HepG2 (cell line): ENCODE measurements around the gene FRMD4A. TPM values are rescaled to one million over a fixed set of nuclear protein-coding genes. Genes with fewer than 3 reads are reported as not detected.
"Not testable (repeated sequence)": the region's sequence is repeated elsewhere in the genome, so short reads cannot be mapped to it uniquely, and the experiment has no call there.

Experiments used
- ATAC-seq: fragments of 200-7000 bp; cut with Tn5 transposase; 3 replicates; pipeline ENCODE4 v1.9.1; 2020; ENCODE audit warnings: mild to moderate bottlenecking, moderate library complexity
- BruUV-seq: library from RNA; stranded (reverse); fragments of 400-500 nt; replicated peaks from 2 replicates; lab custom pipeline; 2021; lab: Mats Ljungman, UMichigan
- CTCF ChIA-PET: fragments of 300-600 bp; formaldehyde crosslinking; extraction: SDS; loops from one replicate; lab custom pipeline; 2021; ENCODE audit warnings: low total read pairs, inconsistent platforms, low intra/inter-chr PET ratio; lab: Yijun Ruan, JAX
- POLR2A ChIA-PET: fragments of 350-600 bp; sonication (Branson Sonifier 250); formaldehyde crosslinking; loops from one replicate; lab custom pipeline; 2020; ENCODE audit warnings: antibody characterized with exemption, inconsistent platforms; lab: Yijun Ruan, JAX
- DNase-seq: peaks from one replicate; pipeline ENCODE4 v3.0.0-alpha.2; 2015; ENCODE audit warnings: low spot score
- FAIRE-seq: peaks from 3 replicates; lab custom pipeline; 2011; peaks lifted over from hg19 to GRCh38; lab: Jason Lieb, UNC
- H2AFZ ChIP-seq: one replicate; pipeline ENCODE4 v1.6.1; 2011; ENCODE audit warnings: low read length, inconsistent platforms
- H3K27ac ChIP-seq: fragments of 300-600 bp; 3 replicates; pipeline ENCODE4 v1.8.0; 2011; ENCODE audit warnings: mixed run types, mild to moderate bottlenecking, mixed read lengths, low read length, inconsistent platforms; ENCODE audit not compliant: insufficient read depth; ENCODE audit errors: extremely low read length
- H3K27me3 ChIP-seq, 2 experiments: fragments of 200-600 bp in 1 of 2; 2 replicates in 1 of 2; 3 replicates in 1 of 2; pipeline versions ENCODE4 v1.6.0 to v1.8.0; 2011; ENCODE audit warnings: low read length in 2 of 2, mild to moderate bottlenecking in 2 of 2, moderate library complexity in 2 of 2, inconsistent platforms in 1 of 2; ENCODE audit not compliant: insufficient read depth in 2 of 2, control insufficient read depth in 1 of 2
- H3K36me3 ChIP-seq, 2 experiments: fragments of 200-600 bp in 1 of 2; replicated peaks in 1 of 2; 2 replicates in 1 of 2; 3 replicates in 1 of 2; pipeline versions ENCODE4 v1.5.1 to v1.8.0; 2011; ENCODE audit warnings: low read length in 2 of 2, inconsistent platforms in 1 of 2; ENCODE audit not compliant: insufficient read depth in 2 of 2, control insufficient read depth in 1 of 2
- H3K4me1 ChIP-seq: 2 replicates; pipeline ENCODE4 v1.5.1; 2012; ENCODE audit warnings: low read length, inconsistent platforms; ENCODE audit not compliant: insufficient read depth
- H3K4me2 ChIP-seq: 2 replicates; pipeline ENCODE4 v1.6.0; 2011; ENCODE audit warnings: low read depth, low read length, inconsistent platforms
- H3K4me3 ChIP-seq, 3 experiments: fragments of 200-600 bp in 1 of 3; sonication (generic), shearing (Covaris generic) in 1 of 3; replicated peaks in 1 of 3; 2 replicates each; pipeline ENCODE4 v1.5.1; 2011 to 2016; ENCODE audit warnings: low read length in 3 of 3, inconsistent platforms in 2 of 3, low read depth in 2 of 3, mild to moderate bottlenecking in 2 of 3, control low read depth in 1 of 3, mixed read lengths in 1 of 3; ENCODE audit not compliant: insufficient read depth in 1 of 3
- H3K79me2 ChIP-seq: one replicate; pipeline ENCODE4 v1.6.1; 2011; ENCODE audit warnings: low read length, inconsistent platforms; ENCODE audit not compliant: insufficient read depth
- H3K9ac ChIP-seq: 2 replicates; pipeline ENCODE4 v1.6.0; 2011; ENCODE audit warnings: mild to moderate bottlenecking, low read depth, low read length, inconsistent platforms; ENCODE audit not compliant: insufficient read depth
- H3K9me3 ChIP-seq: 2 replicates; pipeline ENCODE4 v1.5.1; 2012; ENCODE audit warnings: mild to moderate bottlenecking, low read length
- H4K20me1 ChIP-seq: 2 replicates; pipeline ENCODE4 v1.6.0; 2011; ENCODE audit warnings: inconsistent platforms, mild to moderate bottlenecking, low read length, moderate library complexity; ENCODE audit not compliant: insufficient read depth
- ARID2 ChIP-seq: sonication (generic); formaldehyde crosslinking; IDR thresholded peaks from 2 replicates; pipeline ENCODE4 v1.8.1; 2022; ENCODE audit warnings: mild to moderate bottlenecking, missing genetic modification reagents, borderline replicate concordance
- BCL6 ChIP-seq: IDR thresholded peaks from 2 replicates; pipeline ENCODE4 v1.6.1; 2016; ENCODE audit warnings: missing genetic modification reagents, missing compliant biosample characterization
- CSRNP2 ChIP-seq: sonication (generic); formaldehyde crosslinking; conservative IDR thresholded peaks from 2 replicates; pipeline ENCODE4 v1.8.0; 2022; ENCODE audit warnings: low read depth, missing genetic modification reagents
- FOXJ3 ChIP-seq: sonication (generic); formaldehyde crosslinking; IDR thresholded peaks from 2 replicates; pipeline ENCODE4 v1.4.0; 2020; ENCODE audit warnings: missing genetic modification reagents, mild to moderate bottlenecking, borderline replicate concordance
- GPN1 ChIP-seq: sonication (generic); formaldehyde crosslinking; IDR thresholded peaks from 2 replicates; pipeline ENCODE4 v1.5.1; 2020; ENCODE audit warnings: missing genetic modification reagents, borderline replicate concordance
- HNRNPLL ChIP-seq: fragments of 200-400 bp; formaldehyde crosslinking; IDR thresholded peaks from 2 replicates; pipeline ENCODE4 v1.6.1; 2017; ENCODE audit warnings: mild to moderate bottlenecking, low read depth, low read length; ENCODE audit not compliant: poor library complexity, severe bottlenecking
- MZF1 ChIP-seq: sonication (generic); formaldehyde crosslinking; IDR thresholded peaks from 2 replicates; pipeline ENCODE4 v1.8.1; 2023; ENCODE audit warnings: mild to moderate bottlenecking, missing genetic modification reagents, borderline replicate concordance
- THAP11 ChIP-seq: IDR thresholded peaks from 2 replicates; pipeline ENCODE4 v1.6.1; 2016; ENCODE audit warnings: missing biosample characterization, missing genetic modification reagents
- THAP8 ChIP-seq: sonication (generic); formaldehyde crosslinking; IDR thresholded peaks from 2 replicates; pipeline ENCODE4 v1.5.1; 2020; ENCODE audit warnings: missing genetic modification reagents, mild to moderate bottlenecking, borderline replicate concordance
- ZBTB34 ChIP-seq: sonication (generic); formaldehyde crosslinking; IDR thresholded peaks from 2 replicates; pipeline ENCODE4 v1.8.0; 2022; ENCODE audit warnings: mild to moderate bottlenecking, missing genetic modification reagents
- ZFP82 ChIP-seq: sonication (generic); formaldehyde crosslinking; IDR thresholded peaks from 2 replicates; pipeline ENCODE4 v1.5.1; 2020; ENCODE audit warnings: mild to moderate bottlenecking, missing genetic modification reagents, borderline replicate concordance
- ZNF225 ChIP-seq: sonication (generic); formaldehyde crosslinking; IDR thresholded peaks from 2 replicates; pipeline ENCODE4 v1.4.0; 2020; ENCODE audit warnings: mild to moderate bottlenecking, missing genetic modification reagents
- ZNF333 ChIP-seq: sonication (generic); formaldehyde crosslinking; IDR thresholded peaks from 2 replicates; pipeline ENCODE4 v1.4.0; 2020; ENCODE audit warnings: mild to moderate bottlenecking, missing genetic modification reagents, borderline replicate concordance
- ZNF883 ChIP-seq: sonication (generic); formaldehyde crosslinking; IDR thresholded peaks from 2 replicates; pipeline ENCODE4 v1.5.1; 2020; ENCODE audit warnings: mild to moderate bottlenecking, missing genetic modification reagents; ENCODE audit errors: not compliant biosample characterization
- WGBS: methylation state at CpG from one replicate; pipeline ENCODE4 v1.1.6; 2017; ENCODE audit warnings: low lambda C conversion rate; 5-methylcytosine and 5-hydroxymethylcytosine counted together
- in situ Hi-C: cut with HindIII; loops from 2 replicates; pipeline ENCODE4 v1.10.0; 2017; ENCODE audit warnings: low pct_unique_long_range_greater_than_20kb; ENCODE audit not compliant: extremely low pct_ligation_motif_present
- intact Hi-C: fragments of 100-400 bp; cut with micrococcal nuclease; formaldehyde crosslinking; loops from one replicate; pipeline ENCODE4 v1.10.0; 2022; ENCODE audit not compliant: unreplicated experiment
- polyA plus RNA-seq, 8 experiments: library from polyadenylated mRNA; depleted of rRNA in 3 of 8; stranded (reverse) in 7 of 8; unstranded in 1 of 8; fragments of >200 nt; fragmentation: Illumina TruSeq in 4 of 8; extraction: Trizol in 4 of 8; gene quantifications; 2 replicates each; pipeline versions ENCODE4 v1.2.1 to v1.2.3, GENCODE V29; 2011 to 2016; ENCODE audit warnings: low read depth in 4 of 8, missing spikeins in 1 of 8, mixed read lengths in 1 of 8; ENCODE audit not compliant: insufficient read depth in 1 of 8
- total RNA-seq, 5 experiments: library from RNA; depleted of rRNA; stranded (reverse); fragments of >200 nt; fragmentation: Illumina TruSeq; extraction: Trizol; gene quantifications; 2 replicates each; pipeline ENCODE4 v1.2.3, GENCODE V29; 2016; ENCODE audit warnings: low read depth in 1 of 5

Gene FRMD4A
- total and polyA plus RNA-seq, 2 of the 13 experiments (the other 11 are each of a cell fraction or from before 2014, with no cell fraction given), result 0.09 to 0.26 TPM

GRCh38 chr10:14042051-14042450, 288.7 kb downstream of the FRMD4A start:
- H3K79me2 ChIP-seq, H4K20me1 ChIP-seq, CTCF ChIA-PET, BruUV-seq, FAIRE-seq, H2AFZ ChIP-seq, intact Hi-C loops, ATAC-seq, H3K36me3 ChIP-seq, H3K4me2 ChIP-seq, H3K27me3 ChIP-seq, H3K4me1 ChIP-seq, H3K4me3 ChIP-seq, H3K9me3 ChIP-seq, in situ Hi-C loops, H3K27ac ChIP-seq, DNase-seq, H3K9ac ChIP-seq, POLR2A ChIA-PET: not testable (repeated sequence)
- 49% methylated on average over 7 of the region's 7 CpGs for WGBS

- H3K9ac ChIP-seq, result no peak overlapping the region
- ATAC-seq (no peak), DNase-seq (no peak), FAIRE-seq (no peak)
- no peaks in the 10 kb centered on the region for H3K79me2 ChIP-seq
- H4K20me1 ChIP-seq, result no peaks in the 10 kb centered on the region
- no peaks in the 10 kb centered on the region for H3K9me3 ChIP-seq
- H3K27ac ChIP-seq, result no peak overlapping the region
- no peaks in the 10 kb centered on the region for H3K27me3 ChIP-seq
- H3K4me1 ChIP-seq, result no peaks in the 10 kb centered on the region
- CTCF ChIA-PET, result no interaction called here
- intact Hi-C loops, result no loop called here
- H3K4me2 ChIP-seq, result no peak overlapping the region
- POLR2A ChIA-PET, result no interaction called here
- no peak overlapping the region for H3K4me3 ChIP-seq
- H3K36me3 ChIP-seq, result no peaks in the 10 kb centered on the region
- 30% methylated on average over 9 of the region's 9 CpGs for WGBS
- H2AFZ ChIP-seq, result no peak overlapping the region
- in situ Hi-C loops, result no loop called here
- BruUV-seq, result no TSS peak
- no peak for TF ChIP-seq FOXJ3 (CRISPR knock-in tag)
- TF ChIP-seq HNRNPLL, result no peak
- TF ChIP-seq ZNF225, result no peak
- no peak for TF ChIP-seq MZF1 (CRISPR knock-in tag)
- TF ChIP-seq ZNF333, result no peak
- TF ChIP-seq THAP8, result no peak
- no peak for TF ChIP-seq ZBTB34
- no peak for TF ChIP-seq ARID2 (CRISPR knock-in tag)
- TF ChIP-seq ZNF883 (CRISPR knock-in tag), result no peak
- no peak for TF ChIP-seq GPN1 (CRISPR knock-in tag)
- no peak for TF ChIP-seq CSRNP2
- TF ChIP-seq ZFP82 (CRISPR knock-in tag), result no peak
- TF ChIP-seq BCL6 (CRISPR knock-in tag), result no peak
- no peak for TF ChIP-seq THAP11
These were observed 289.7 kb downstream of the FRMD4A start for GRCh38 chr10:14040787-14041631.
